NCI-H187 (cell line): ENCODE data around the gene SELENOS.

ENCODE experiments used
- DNase-seq, 2 experiments: peaks; one replicate each; lab custom pipeline; 2025; lab: John Stamatoyannopoulos, UW

Gene SELENOS

DNA sequence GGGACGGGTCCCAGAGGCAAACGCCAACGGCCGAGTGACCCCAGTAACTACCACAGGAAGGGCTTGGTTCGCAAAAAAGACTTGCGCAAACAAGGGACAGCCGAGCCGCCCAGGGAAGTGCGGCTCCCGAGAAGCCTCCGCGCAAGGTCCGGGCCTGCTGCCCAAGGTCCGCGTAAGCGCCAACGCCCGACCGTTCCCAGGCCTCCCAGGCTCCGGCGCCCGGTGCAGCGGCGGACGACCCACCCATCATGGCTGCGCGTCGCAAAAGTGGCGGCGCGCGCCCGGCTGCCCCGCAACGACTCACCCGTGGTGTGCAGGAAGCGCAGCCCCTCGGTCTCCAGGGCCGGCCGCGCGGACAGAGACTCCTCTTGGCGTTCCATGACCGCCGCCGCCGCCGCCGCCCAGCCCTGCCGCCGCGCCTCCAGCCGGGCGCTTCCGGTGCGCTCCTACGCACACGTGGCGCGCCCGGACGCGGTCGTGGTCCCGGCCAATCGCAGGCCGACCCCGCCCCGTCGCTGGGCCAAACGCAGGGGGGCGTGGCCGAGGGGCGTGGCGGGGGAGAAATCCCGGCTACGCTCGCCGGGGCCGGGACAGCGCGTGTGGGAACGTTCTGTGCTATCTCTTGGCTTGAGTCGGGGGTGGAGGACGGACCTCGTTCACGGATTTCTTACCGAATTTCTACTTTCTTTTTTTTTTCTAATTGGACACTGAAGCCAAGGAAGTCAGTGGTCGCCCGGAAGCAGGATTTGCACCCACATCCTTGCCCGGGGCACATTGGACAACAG lies at the start of gene SELENOS:
Gene SELENOS, minus strand, starts transcription at position 448 of the 785 bp plus-strand sequence. Its CDS starts 68 bp downstream, at position 380.
- peak; percentile 85 to 95 for DNase-seq

DNA sequence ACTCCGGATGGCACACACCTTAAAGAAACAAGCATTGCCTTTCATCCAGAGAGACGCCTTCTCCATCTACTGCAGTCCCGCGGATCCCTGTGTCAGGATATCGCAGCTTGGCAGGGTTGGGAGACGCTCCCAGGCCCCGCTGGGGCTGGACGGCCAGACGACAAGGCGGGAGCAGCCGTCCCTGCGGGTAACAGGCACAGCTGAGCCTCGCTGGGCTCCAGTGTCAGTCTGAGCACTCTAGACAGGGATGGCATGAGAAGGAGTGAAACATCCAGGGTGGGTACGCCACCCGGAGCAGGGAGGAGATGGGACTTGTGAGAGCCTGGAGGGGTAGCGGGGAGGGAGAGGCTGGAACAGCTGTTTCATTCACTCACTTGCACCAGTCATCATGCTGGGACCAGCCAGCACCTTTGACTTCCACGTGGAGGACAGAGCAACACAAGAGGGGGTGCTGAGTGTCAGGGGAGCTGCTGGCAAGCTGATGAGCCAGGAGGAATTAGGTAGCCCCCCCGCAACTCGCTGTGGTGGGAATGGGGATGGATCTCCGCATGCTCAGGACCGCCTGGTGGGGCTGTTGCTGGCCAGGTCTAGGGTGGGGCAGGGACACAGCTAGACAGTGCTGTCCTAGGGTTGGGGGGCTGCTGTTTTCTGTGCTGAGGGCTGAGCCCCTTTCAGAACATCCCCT lies 49.3 kb upstream of the SELENOS start:
- DNase-seq: no peak

- DNase-seq: no peak
Measured at GRCh38 chr15:101326026-101326315, 48.7 kb upstream of the SELENOS start.

DNA sequence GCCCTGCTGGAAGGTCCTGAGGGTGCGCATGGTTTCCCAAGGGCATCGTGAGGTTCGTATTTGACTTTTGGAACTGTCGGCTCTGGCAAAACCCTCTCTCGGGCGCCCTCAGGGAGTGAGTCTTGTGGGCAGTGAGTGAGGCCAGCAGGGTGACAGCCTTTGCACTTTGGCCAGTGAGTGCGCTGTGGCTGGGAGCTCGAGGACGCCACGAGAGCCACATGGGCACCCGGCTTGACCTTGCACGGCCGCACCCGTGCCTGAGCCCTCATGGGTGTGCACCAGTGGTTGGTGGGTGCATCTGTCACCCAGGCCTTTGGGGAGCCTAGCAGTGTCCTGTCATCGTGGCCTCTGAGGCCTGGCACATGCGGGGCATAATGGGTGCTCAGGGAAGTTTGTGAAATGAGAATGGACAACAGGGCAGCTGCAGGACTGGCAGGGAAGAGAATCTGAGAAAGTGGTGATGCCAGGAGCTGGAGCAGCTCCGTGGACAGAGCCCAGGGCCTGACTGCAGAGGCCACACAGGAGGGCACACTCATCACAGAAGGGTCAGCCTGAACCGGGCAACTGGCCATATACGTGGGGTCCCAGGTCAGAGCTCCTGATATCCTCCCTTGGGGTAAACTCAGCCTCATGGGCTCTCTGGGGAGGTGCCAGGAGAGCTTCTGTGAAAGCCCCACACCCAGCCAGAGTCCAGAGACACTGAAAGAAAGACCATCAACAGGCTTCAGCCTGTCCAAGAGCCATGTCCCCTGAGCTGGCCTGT lies 48.2 kb upstream of the SELENOS start:
- DNase-seq: no peak

GRCh38 chr15:101324524-101325177 lies 47.4 kb upstream of the SELENOS start:
- no peak for DNase-seq

DNA sequence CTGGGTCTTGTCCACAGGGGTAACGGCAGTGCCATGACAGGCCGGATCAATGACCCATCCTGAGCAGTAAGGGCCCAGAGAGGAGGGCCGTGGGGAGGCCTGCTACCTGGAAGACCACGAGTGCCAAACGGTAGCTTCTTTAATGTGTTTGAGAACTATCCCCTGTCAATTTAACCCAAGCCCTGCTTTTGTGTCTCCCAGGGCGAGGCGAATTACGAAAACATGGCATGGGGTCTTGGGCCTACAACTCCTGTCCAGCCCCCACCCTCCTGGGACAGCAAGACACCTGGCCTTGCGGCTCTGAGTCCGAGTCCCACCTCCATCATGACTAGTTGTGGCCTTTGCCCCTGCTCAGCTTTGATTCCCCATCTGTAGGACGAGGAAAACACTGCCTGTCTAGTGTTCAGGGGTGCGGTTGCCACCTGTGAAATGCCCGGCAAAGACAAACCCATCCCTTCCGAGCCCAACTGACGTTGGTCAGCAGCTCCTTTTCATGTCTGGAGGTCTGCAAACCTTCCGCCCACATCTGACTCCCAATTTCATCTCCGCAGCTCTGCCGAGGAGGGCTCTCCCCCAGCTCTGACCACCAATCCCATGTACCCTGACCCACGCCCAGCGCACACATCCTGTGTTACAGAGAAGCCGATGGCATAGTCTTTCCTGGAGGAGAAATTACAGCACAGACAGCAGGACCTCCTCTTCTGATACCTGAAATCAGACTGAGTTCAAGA lies 46.7 kb upstream of the SELENOS start:
- no peak for DNase-seq

DNA sequence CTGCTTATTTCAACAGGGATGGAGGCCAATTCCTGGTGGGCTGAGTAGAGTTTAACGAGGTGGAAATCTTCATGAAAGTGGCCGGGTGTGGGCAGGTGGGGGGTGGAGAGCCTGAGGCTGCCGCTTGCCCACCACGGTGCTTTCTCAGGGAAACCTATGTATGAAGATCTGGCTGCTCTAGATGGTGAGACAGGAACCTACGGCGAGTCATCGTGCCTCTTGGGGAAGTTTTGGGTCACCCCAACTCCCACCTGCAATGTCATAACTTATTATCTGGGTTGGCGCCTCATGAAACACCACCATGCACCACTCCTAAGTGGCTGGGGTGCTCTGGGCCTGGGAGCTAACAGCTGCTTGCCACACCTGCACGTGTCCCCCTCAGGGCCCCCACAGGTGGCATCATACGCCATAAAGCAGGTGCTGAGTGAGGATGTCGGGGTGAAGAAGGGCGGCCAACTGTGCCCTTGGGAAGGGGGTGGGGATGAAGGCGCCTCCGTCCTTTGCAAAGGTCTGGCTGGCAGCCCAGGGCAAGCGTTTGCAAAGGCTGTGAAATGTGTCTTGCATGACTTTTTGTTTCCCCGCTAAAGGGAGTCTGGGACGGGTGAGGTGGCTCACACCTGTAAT lies 45.7 kb upstream of the SELENOS start:
- no peak for DNase-seq

DNA sequence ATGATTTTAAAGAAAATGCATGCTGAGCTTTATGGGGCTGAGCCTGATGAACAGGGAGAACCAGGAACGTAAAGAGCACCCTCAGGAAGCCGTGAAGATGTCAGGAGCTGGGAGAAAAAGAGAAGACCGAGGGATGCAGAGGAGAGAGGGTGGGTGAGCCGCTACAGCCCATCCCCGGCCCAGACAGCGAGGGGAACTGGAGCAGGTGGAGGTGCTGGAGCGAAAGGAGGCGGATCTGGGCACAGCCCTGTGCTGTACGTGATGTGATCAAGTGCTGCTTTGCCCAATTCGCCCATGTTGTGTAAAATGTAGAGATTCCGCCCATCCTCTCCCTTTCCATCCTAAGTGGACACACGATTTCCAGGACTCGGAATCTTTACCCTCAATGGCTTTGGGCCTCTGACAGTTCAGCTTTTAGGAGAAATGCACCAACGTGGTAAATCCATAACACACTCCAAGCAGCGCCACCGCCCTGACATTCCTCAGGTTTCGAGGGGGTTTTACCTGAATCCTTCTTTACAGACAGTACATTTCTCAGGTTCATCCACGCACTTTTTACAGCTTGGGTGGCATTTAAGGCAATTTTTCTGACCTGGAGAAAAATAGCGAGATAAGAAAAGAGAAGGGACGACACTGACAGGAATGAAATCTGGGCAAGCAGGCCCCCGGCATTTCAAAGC lies 44.9 kb upstream of the SELENOS start:
- DNase-seq: no peak

- DNase-seq: no peak
Measured at GRCh38 chr15:101320501-101321052, 43.3 kb upstream of the SELENOS start.

- no peak for DNase-seq
Measured at GRCh38 chr15:101318839-101319238, 41.6 kb upstream of the SELENOS start.

GRCh38 chr15:101318147-101318819 lies 41.0 kb upstream of the SELENOS start:
- no peak for DNase-seq

GRCh38 chr15:101317336-101317872 lies 40.1 kb upstream of the SELENOS start:
- no peak for DNase-seq

DNA sequence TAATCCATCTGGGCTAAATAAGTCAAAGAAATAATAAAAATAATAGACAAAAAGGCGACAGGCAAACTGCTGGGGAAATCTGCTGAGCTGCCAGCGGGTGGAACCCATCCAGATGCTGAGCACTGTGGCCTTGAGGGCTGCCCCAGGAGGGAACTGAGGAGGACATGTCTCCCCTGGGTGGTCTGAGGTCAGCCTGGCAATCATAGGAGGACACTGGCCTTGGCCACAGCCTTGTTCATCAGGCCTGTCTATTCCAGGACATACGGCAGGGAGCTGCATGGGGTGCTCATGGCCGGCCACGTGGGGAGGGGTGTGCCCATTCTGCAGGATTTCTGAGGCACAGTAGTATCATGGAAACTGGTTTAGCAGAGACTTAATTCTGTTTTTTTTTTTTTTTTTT lies 39.2 kb upstream of the SELENOS start:
- no peak for DNase-seq

DNA sequence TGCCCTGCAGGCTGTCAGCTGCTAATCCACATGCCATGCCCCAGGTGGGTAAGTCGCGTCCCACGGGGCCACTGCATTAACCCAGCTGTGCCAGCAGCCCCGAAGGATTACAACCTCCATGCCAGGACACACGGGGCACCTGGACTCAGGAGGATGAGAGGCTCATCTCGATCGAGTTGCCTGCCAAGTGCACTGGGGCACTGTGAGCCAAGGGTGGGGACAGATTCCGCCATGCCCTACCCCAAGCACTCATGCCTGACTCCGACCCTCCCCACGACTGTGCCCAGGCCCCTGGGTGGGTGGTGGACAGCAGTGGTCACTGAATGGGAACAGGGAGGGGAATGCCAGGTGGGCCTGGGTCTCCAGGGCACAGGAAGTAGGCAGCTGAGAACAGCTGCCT lies 38.5 kb upstream of the SELENOS start:
- no peak for DNase-seq

DNA sequence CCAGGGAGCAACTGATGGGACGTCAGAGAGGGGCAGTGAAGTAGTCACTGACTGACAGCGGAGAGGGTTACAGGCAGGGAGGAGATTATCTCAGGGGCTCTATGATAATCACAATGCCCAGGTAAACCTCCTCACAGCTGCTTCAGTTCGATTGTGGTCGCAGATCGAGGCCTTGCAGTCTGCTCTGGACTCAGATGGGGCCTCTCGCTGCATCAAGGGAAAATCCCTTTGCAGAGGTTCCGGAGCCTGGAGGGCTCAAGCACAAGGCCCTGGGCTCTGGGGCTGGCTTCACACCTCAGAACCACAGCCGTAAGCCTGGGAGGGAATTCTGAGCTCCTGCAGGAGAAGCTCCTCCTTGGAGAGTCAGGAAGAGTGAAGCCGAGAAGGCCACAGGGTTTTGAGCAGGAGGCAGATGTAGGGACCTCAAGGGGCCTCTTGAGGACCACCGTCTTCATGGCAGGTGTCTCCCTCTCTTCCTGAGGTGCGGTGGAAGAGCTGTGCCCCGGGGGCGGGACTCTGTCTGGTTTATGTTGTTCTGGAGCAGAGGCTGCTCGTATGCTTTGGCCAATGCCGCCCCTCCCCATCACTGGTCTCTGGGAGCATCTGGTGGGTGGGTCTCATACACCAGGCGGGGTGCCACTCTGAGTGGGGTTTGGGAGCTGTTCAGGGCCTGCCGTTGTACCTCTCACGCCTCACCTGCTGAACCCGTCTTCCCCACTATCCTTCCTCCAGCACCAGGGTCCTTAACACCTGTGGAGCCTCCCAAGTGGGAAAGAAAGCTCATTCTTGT lies 37.2 kb upstream of the SELENOS start:
- DNase-seq: no peak

DNA sequence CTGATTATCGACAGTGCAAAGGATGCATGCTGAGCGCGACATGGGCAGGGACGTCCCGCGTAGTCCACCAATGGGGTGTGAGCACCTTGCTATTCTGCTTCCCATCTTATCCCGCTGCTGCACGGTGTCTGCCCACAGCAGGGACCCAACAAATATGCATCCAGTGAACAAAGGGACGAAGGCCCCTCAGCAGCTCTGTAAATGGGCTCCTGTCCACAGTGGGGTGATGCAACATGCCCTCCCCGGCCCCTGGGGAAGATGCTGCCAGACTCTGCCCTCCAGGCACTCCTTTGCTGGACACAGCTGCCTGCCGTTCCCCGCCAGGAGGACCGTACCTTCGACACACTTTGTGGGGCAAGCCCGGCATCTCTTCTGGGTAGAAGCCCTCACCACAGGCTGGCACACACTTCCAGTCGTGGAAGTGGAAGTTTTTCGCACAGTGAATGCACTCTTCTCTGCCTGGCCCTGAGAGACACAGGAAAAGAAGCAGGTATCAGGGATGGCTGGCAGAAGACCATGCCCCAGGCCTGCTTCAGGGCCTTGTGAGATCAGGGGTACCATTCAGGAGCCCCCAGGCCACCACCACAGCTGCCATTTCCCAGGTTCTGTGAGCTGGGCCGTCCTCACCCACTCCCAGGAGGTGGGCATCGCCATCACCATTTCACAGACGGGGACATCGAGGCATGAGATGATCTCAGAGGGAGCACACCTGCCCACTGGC lies 35.9 kb upstream of the SELENOS start:
- DNase-seq: no peak

DNA sequence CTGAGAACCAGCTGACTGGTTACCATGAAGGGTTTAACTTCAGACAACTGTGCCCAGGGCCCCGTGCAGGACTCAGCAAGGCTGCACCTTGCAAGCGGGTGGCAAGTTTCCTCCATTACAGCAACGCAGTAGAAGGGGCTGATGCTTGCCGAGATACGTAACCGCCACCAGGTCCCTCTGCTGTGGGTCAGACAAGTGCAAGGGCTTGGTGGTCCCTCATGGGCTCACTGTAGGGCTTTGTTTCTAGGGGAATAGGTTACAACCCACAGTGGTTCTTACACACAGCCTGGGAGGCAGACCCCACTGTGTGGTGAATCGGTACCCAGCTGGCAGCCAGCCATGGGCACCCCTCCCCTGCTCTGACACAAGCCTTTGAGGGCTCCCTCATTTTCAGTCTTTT lies 33.2 kb upstream of the SELENOS start:
- DNase-seq: no peak

DNA sequence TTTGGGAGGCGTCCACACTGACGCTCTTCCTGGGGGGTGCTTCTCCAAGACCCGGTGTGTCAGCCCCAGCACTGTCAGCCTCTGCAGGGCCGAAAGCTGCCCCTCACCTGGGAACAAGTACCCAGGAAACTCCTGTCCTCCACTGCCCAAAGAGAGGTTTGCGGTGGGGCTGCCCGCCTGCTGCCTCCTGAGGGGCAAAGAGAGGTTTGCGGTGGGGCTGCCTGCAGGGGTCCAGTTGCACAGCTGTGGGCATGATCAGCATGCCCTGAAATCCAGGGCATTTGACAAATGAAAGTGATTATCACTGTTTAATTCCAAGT lies 32.8 kb upstream of the SELENOS start:
- no peak for DNase-seq
